B cell (primary cell): ENCODE results near the gene NABP1. TPM values are rescaled to one million over a fixed set of nuclear protein-coding genes. Genes with fewer than 3 reads are reported as not detected.

ENCODE experiments used
- ATAC-seq: fragments of 200-7000 bp; cut with Tn5 transposase; one replicate; pipeline ENCODE4 v1.10.0; 2021; ENCODE audit warnings: low read depth, mild to moderate bottlenecking, moderate number of reproducible peaks, moderate library complexity
- CTCF ChIA-PET: fragments of 350-600 bp; sonication (Branson Sonifier 250); formaldehyde crosslinking; loops from one replicate; lab custom pipeline; 2021; ENCODE audit warnings: antibody characterized with exemption, inconsistent platforms; lab: Charles Lee
- POLR2A ChIA-PET: fragments of 350-600 bp; sonication (Branson Sonifier 250); formaldehyde crosslinking; loops from one replicate; lab custom pipeline; 2021; ENCODE audit warnings: antibody characterized with exemption; lab: Charles Lee
- DNase-seq: peaks from one replicate; pipeline ENCODE4 v3.0.0; 2013
- H2AFZ ChIP-seq: 2 replicates; pipeline ENCODE4 v1.6.1; 2012; ENCODE audit warnings: mild to moderate bottlenecking, low read depth, low read length; ENCODE audit not compliant: insufficient read depth, poor library complexity, severe bottlenecking
- H3K27ac ChIP-seq, 2 donors: 1 replicate in 1 of 2; 2 replicates in 1 of 2; pipeline ENCODE4 v1.5.1; 2012 to 2013; ENCODE audit warnings: low read length in 2 of 2, mild to moderate bottlenecking in 2 of 2, moderate library complexity in 1 of 2
- H3K27me3 ChIP-seq, 4 experiments: fragments of 200-600 bp in 1 of 4; sonication (generic) in 1 of 4; replicated peaks in 1 of 4; 1 replicate in 2 of 4; 2 replicates in 2 of 4; pipeline versions ENCODE4 v1.6.1 to v1.7.0; 2013 to 2016; ENCODE audit warnings: low read length in 3 of 4, mild to moderate bottlenecking in 2 of 4, mixed read lengths in 1 of 4, moderate library complexity in 1 of 4; ENCODE audit not compliant: insufficient read depth in 4 of 4, control insufficient read depth in 3 of 4; ENCODE audit errors: control extremely low read depth in 1 of 4
- H3K36me3 ChIP-seq, 2 experiments: replicated peaks in 1 of 2; 1 replicate in 1 of 2; 2 replicates in 1 of 2; pipeline versions ENCODE4 v1.6.1 to v1.7.1; 2013; ENCODE audit warnings: low read length in 1 of 2; ENCODE audit not compliant: insufficient read depth in 2 of 2, control insufficient read depth in 1 of 2; ENCODE audit errors: control extremely low read depth in 1 of 2, extremely low read depth in 1 of 2
- H3K4me1 ChIP-seq, 2 donors: fragments of 200-600 bp in 1 of 2; sonication (generic) in 1 of 2; 1 replicate in 1 of 2; 2 replicates in 1 of 2; pipeline versions ENCODE4 v1.5.1 to v1.6.1; 2013 to 2017; ENCODE audit warnings: low read length in 2 of 2; ENCODE audit not compliant: control insufficient read depth in 2 of 2, insufficient read depth in 2 of 2
- H3K4me2 ChIP-seq: replicated peaks from 2 replicates; pipeline ENCODE3; 2012; ENCODE audit warnings: mild to moderate bottlenecking, low read depth, low read length; ENCODE audit not compliant: poor library complexity, severe bottlenecking
- H3K4me3 ChIP-seq, 5 experiments: fragments of 200-600 bp in 1 of 5; sonication (generic) in 1 of 5; 1 replicate in 3 of 5; 2 replicates in 2 of 5; pipeline versions ENCODE4 v1.5.1 to v1.7.0; 2011 to 2016; ENCODE audit warnings: low read length in 4 of 5, mild to moderate bottlenecking in 4 of 5, low read depth in 2 of 5, control low read depth in 1 of 5, moderate library complexity in 1 of 5; ENCODE audit not compliant: insufficient read depth in 1 of 5; ENCODE audit errors: control extremely low read depth in 1 of 5, extremely low read depth in 1 of 5
- H3K79me2 ChIP-seq: fragments of 200-600 bp; sonication (generic); one replicate; pipeline ENCODE4 v1.6.0; 2016; ENCODE audit warnings: low read length; ENCODE audit not compliant: control insufficient read depth, insufficient read depth
- H3K9ac ChIP-seq: fragments of 200-600 bp; sonication (generic); 2 replicates; pipeline ENCODE4 v1.6.1; 2017; ENCODE audit warnings: mild to moderate bottlenecking, low read length, moderate library complexity
- H3K9me3 ChIP-seq, 3 donors: one replicate each; pipeline versions ENCODE4 v1.6.1 to v1.7.1; 2013; ENCODE audit warnings: low read length in 2 of 3; ENCODE audit not compliant: control insufficient read depth in 2 of 3, insufficient read depth in 1 of 3; ENCODE audit errors: control extremely low read depth in 1 of 3
- H4K20me1 ChIP-seq: 2 replicates; pipeline ENCODE4 v1.6.0; 2012; ENCODE audit warnings: mild to moderate bottlenecking, low read length; ENCODE audit not compliant: insufficient read depth, control insufficient read depth, poor library complexity, severe bottlenecking
- H3K27ac Mint-ChIP-seq: one replicate; pipeline ENCODE4 v1.8.0; 2021; ENCODE audit warnings: mixed read lengths
- H3K27me3 Mint-ChIP-seq: one replicate; pipeline ENCODE4 v1.8.0; 2021; ENCODE audit warnings: mixed read lengths
- H3K4me1 Mint-ChIP-seq: one replicate; pipeline ENCODE4 v1.8.0; 2021; ENCODE audit warnings: mixed read lengths
- H3K4me3 Mint-ChIP-seq: one replicate; pipeline ENCODE4 v1.8.0; 2021; ENCODE audit warnings: mixed read lengths
- H3K9me3 Mint-ChIP-seq: one replicate; pipeline ENCODE4 v1.8.0; 2022; ENCODE audit warnings: mixed read lengths; ENCODE audit not compliant: insufficient read depth
- CTCF ChIP-seq: fragments of 200-600 bp; IDR thresholded peaks from one replicate; pipeline ENCODE4 v1.8.0; 2022; ENCODE audit warnings: antibody characterized with exemption, mild to moderate bottlenecking
- EZH2 ChIP-seq: IDR thresholded peaks from 2 replicates; pipeline ENCODE4 v1.6.1; 2012; ENCODE audit warnings: borderline replicate concordance, low read depth, mild to moderate bottlenecking, moderate library complexity, low read length; ENCODE audit not compliant: insufficient read depth, poor library complexity, severe bottlenecking
- WGBS: methylation state at CpG from one replicate; pipeline ENCODE4 v1.1.5; 2013; ENCODE audit warnings: missing lambda C conversion rate; ENCODE audit not compliant: insufficient coverage; 5-methylcytosine and 5-hydroxymethylcytosine counted together
- intact Hi-C: fragments of 100-400 bp; cut with micrococcal nuclease; formaldehyde crosslinking; loops from one replicate; pipeline ENCODE4 v1.10.0; 2022
- polyA plus RNA-seq: library from polyadenylated mRNA; depleted of rRNA; stranded (reverse); fragments of >200 nt; gene quantifications from 2 replicates; pipeline ENCODE4 v1.2.3, GENCODE V29; 2012
- total RNA-seq, 2 donors: library from RNA; stranded (reverse); fragments of 120-200 nt in 1 of 2; gene quantifications; 1 replicate in 1 of 2; 2 replicates in 1 of 2; pipeline versions ENCODE4 v1.2.3 to v1.2.4, GENCODE V29; 2013 to 2022

Gene NABP1
- total and polyA plus RNA-seq, 2 donors (not counting 1 experiment from before 2014, with no cell fraction given): 7.2 to 56.4 TPM

GRCh38 chr2:191705084-191705483 lies 27.1 kb downstream of the NABP1 start:
- 83% methylated on average over 3 of the region's 4 CpGs for WGBS
- Mint-ChIP-seq H3K4me1 (no peaks in the 10 kb centered on the region), H3K9me3 (no peaks in the 10 kb centered on the region), H3K27me3 (no peaks in the 10 kb centered on the region), H3K27ac (no peak overlapping the region), H3K4me3 (no peak overlapping the region)
- no peaks in the 10 kb centered on the region for H3K4me1 ChIP-seq
- DNase-seq (no peak), ATAC-seq (no peak)
- no peak for TF ChIP-seq CTCF
- no peak for TF ChIP-seq EZH2
- ChIA-PET POLR2A (no interaction called here), CTCF (interaction anchor here (1.0 to 1.5 kb wide), 2 partner anchors 14 to 134 kb away, joined by 3 read pairs; no protein-coding TSS in a partner anchor)
- no peak overlapping the region for H3K9ac ChIP-seq
- peaks cover 0 to 1% (median 0%) of the 10 kb centered on the region in 3 donors for H3K9me3 ChIP-seq
- no peak overlapping the region for H3K27ac ChIP-seq
- no peak overlapping the region for H3K4me3 ChIP-seq
- intact Hi-C loops: no loop called here
- no peaks in the 10 kb centered on the region for H3K79me2 ChIP-seq
- H3K4me2 ChIP-seq: no peak overlapping the region
- no peaks in the 10 kb centered on the region for H3K27me3 ChIP-seq
- peaks cover 0 to 4% of the 10 kb centered on the region in 2 experiments for H3K36me3 ChIP-seq
- no peaks in the 10 kb centered on the region for H4K20me1 ChIP-seq
- H2AFZ ChIP-seq: no peak overlapping the region

DNA sequence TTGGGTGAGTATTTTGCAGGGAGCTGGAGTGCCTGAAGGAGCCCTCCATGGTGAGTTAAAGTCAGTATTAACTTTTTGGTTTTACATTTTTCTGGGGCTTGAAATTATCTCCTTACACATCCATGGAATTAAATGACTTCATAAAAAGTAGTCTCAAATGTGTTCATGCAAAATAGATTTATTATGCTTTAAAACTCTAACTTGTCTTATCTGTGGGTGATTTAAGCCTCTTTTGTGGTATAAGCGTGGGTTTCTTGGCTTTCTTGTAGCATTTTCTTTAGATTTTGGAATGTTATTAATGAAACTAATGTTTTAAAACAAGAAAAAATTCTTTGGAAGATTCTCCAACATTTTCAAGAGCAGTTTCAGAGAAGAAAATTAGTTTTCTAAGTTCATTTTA lies 27.8 kb downstream of the NABP1 start:
- ATAC-seq (no peak), DNase-seq (no peak)
- H3K9ac ChIP-seq: no peak overlapping the region
- CTCF ChIA-PET: interaction anchor here (1.0 to 1.5 kb wide), 2 partner anchors 14 to 135 kb away, joined by 3 read pairs; no protein-coding TSS in a partner anchor
- TF ChIP-seq CTCF (no peak), EZH2 (no peak)
- no peaks in the 10 kb centered on the region for H4K20me1 ChIP-seq
- H3K4me1 Mint-ChIP-seq: peaks cover 3% of the 10 kb centered on the region
- H3K4me3 ChIP-seq: no peak overlapping the region
- no peaks in the 10 kb centered on the region for H3K9me3 ChIP-seq
- no peak overlapping the region for H3K27ac ChIP-seq
- intact Hi-C loops: no loop called here
- no peaks in the 10 kb centered on the region for H3K9me3 Mint-ChIP-seq
- H3K27ac Mint-ChIP-seq: no peak overlapping the region
- H2AFZ ChIP-seq: no peak overlapping the region
- peaks cover 0 to 4% of the 10 kb centered on the region in 2 experiments for H3K36me3 ChIP-seq
- no peaks in the 10 kb centered on the region for H3K27me3 ChIP-seq
- H3K4me2 ChIP-seq: no peak overlapping the region
- H3K27me3 Mint-ChIP-seq: no peaks in the 10 kb centered on the region
- POLR2A ChIA-PET: no interaction called here
- no CpG with 5 or more reads among the region's 1 CpG for WGBS
- no peaks in the 10 kb centered on the region for H3K4me1 ChIP-seq
- no peaks in the 10 kb centered on the region for H3K79me2 ChIP-seq
- no peak overlapping the region for H3K4me3 Mint-ChIP-seq
